ENCODE measurements around the gene TEKTIP1. TPM values are rescaled to one million over a fixed set of nuclear protein-coding genes. Genes with fewer than 3 reads are reported as not detected.

TEKTIP1 gene
- total RNA-seq, 6 experiments from 2014 or later, result 1.1 to 1.6 (median 1.3) TPM; not detected in 3

- intact Hi-C loops (cut with DNase I), result no loop called here
- Histone ChIP-seq H3K9me3 (no peaks in the 10 kb centered on the region), H3K27ac (no peak overlapping the region), H3K27me3 (no peaks in the 10 kb centered on the region), H3K36me3 (peaks cover 0 to 8% (median 0%) of the 10 kb centered on the region in 4 donors), H3K4me1 (peaks cover 0 to 53% (median 23%) of the 10 kb centered on the region in 4 donors), H3K4me3 (no peak overlapping the region)
- DNase-seq (no peak), ATAC-seq (no peak)
- WGBS (ENCODE audit: insufficient coverage, low coverage, low lambda C conversion rate, missing lambda C conversion rate), result no CpG with 5 or more reads among the region's 12 CpGs
- no peak for TF ChIP-seq CTCF (IDR thresholded peaks at IDR 0.05)
- no peak for TF ChIP-seq POLR2A (IDR thresholded peaks at IDR 0.05)
Measured at GRCh38 chr19:3514930-3515329, 24.0 kb upstream of the TEKTIP1 start.

GRCh38 chr19:3515891-3516422 lies 23.0 kb upstream of the TEKTIP1 start:
- TF ChIP-seq POLR2A (IDR thresholded peaks at IDR 0.05) (no peak), CTCF (IDR thresholded peaks at IDR 0.05) (no peak)
- WGBS (ENCODE audit: insufficient coverage, low coverage, low lambda C conversion rate, missing lambda C conversion rate), result 40% methylated on average over 8 of the region's 15 CpGs
- Histone ChIP-seq H3K27me3 (no peaks in the 10 kb centered on the region), H3K4me3 (no peak overlapping the region), H3K9me3 (no peaks in the 10 kb centered on the region), H3K4me1 (peaks cover 0 to 51% (median 23%) of the 10 kb centered on the region in 4 donors), H3K27ac (peak overlapping the region in 2 of 3 donors; percentile 65 to 83), H3K36me3 (peaks cover 0 to 8% (median 0%) of the 10 kb centered on the region in 4 donors)
- ATAC-seq (no peak), DNase-seq (peak in 1 of 3 donors; percentile 47)
- intact Hi-C loops (cut with DNase I), result no loop called here

DNA sequence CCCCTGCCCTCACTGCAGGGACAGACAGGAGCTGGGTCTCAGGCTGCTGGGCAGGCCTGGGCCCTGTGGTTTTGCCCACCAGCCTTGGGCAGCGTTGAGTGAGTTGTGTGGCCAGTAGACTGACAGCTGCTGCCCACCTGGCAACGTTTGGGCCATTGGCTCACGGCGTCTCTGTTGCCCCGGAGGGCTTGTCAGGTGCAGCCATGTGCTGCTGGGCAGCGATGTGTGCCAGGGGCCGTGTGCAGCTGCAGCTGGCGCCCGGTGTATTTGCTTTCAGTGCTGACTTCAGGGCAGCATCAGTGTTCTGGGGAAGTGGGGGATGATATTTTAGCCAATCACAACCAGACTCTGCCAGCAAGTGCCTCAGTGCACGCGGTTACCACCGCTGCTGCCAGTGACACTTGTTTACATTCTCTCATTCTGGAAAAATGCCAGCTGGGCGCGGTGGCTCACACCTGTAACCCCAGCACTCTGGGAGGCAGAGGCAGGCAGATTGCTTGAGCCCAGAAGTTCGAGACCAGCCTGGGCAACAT lies 22.2 kb upstream of the TEKTIP1 start:
- no peaks in the 10 kb centered on the region for H3K9me3 ChIP-seq
- H3K4me3 ChIP-seq, result no peak overlapping the region
- H3K4me1 ChIP-seq, result peaks cover 0 to 44% (median 20%) of the 10 kb centered on the region in 4 donors
- ATAC-seq (peak; percentile 79 to 87 (median 82)), DNase-seq (peak; percentile 73 to 91 (median 89))
- H3K36me3 ChIP-seq, result peaks cover 0 to 8% (median 0%) of the 10 kb centered on the region in 4 donors
- intact Hi-C loops (cut with DNase I), result no loop called here
- no peaks in the 10 kb centered on the region for H3K27me3 ChIP-seq
- 23% methylated on average over 5 of the region's 15 CpGs for WGBS (ENCODE audit: insufficient coverage, low coverage, low lambda C conversion rate, missing lambda C conversion rate)
- H3K27ac ChIP-seq, result peak overlapping the region; percentile 30 to 83 (median 65)
- TF ChIP-seq CTCF (IDR thresholded peaks at IDR 0.05) (no peak), POLR2A (IDR thresholded peaks at IDR 0.05) (no peak)

DNA sequence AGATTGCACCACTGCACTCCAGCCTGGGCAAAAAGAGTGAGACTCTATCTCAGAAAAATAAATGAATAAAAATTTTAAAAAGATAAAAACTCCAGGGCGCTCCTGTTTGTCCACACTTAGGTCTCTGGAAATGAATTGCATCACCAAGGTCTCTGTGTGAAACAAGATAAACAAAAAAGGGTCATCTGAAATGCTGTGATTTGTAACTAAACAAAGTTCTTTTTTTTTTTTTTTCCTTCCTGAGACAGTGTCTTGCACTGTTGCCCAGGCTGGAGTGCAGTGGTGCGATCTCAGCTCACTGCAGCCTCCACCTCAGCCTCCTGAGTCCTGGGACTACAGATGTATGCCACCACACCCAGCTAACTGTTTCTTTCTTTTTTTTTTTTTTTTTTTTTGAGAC lies 21.3 kb upstream of the TEKTIP1 start:
- intact Hi-C loops (cut with DNase I), result no loop called here
- Histone ChIP-seq H3K27me3 (no peaks in the 10 kb centered on the region), H3K4me3 (no peak overlapping the region), H3K36me3 (peaks cover 0 to 8% (median 0%) of the 10 kb centered on the region in 4 donors), H3K9me3 (no peaks in the 10 kb centered on the region), H3K27ac (peak overlapping the region; percentile 30 to 83 (median 65)), H3K4me1 (peaks cover 0 to 36% (median 17%) of the 10 kb centered on the region in 4 donors)
- TF ChIP-seq POLR2A (IDR thresholded peaks at IDR 0.05), result no peak
- WGBS (ENCODE audit: insufficient coverage, low coverage, low lambda C conversion rate, missing lambda C conversion rate), result 15% methylated on average over 2 of the region's 2 CpGs
- peak; percentile 31 to 55 (median 50) for ATAC-seq
- no peak for DNase-seq

- 57% methylated on average over 4 of the region's 10 CpGs for WGBS (ENCODE audit: insufficient coverage, low coverage, low lambda C conversion rate, missing lambda C conversion rate)
- ATAC-seq, result no peak
- no peak for DNase-seq
Measured at GRCh38 chr19:3518255-3518654, 20.7 kb upstream of the TEKTIP1 start.

More at GRCh38 chr19:3518255-3518654, 20.7 kb upstream of the TEKTIP1 start:
- intact Hi-C loops (cut with DNase I), result no loop called here
- H3K4me1 ChIP-seq, result peaks cover 0 to 31% (median 14%) of the 10 kb centered on the region in 4 donors
- no peaks in the 10 kb centered on the region for H3K9me3 ChIP-seq
- H3K4me3 ChIP-seq, result no peak overlapping the region
- peaks cover 0 to 8% (median 0%) of the 10 kb centered on the region in 4 donors for H3K36me3 ChIP-seq
- H3K27ac ChIP-seq, result peak overlapping the region in 2 of 3 donors; percentile 25 to 83
- TF ChIP-seq CTCF (IDR thresholded peaks at IDR 0.05) (no peak), POLR2A (IDR thresholded peaks at IDR 0.05) (no peak)
- no peaks in the 10 kb centered on the region for H3K27me3 ChIP-seq
